GM18520 (cell line): Measurements from ENCODE around the gene A2M.
"Not testable (repeated sequence)": the region's sequence is repeated elsewhere in the genome, so short reads cannot be mapped to it uniquely, and the experiment has no call there.

ENCODE experiments used
- ATAC-seq: cut with Tn5 transposase; IDR thresholded peaks from one replicate; pipeline ENCODE4 v1.9.1; 2021; ENCODE audit not compliant: unreplicated experiment

The A2M gene

DNA sequence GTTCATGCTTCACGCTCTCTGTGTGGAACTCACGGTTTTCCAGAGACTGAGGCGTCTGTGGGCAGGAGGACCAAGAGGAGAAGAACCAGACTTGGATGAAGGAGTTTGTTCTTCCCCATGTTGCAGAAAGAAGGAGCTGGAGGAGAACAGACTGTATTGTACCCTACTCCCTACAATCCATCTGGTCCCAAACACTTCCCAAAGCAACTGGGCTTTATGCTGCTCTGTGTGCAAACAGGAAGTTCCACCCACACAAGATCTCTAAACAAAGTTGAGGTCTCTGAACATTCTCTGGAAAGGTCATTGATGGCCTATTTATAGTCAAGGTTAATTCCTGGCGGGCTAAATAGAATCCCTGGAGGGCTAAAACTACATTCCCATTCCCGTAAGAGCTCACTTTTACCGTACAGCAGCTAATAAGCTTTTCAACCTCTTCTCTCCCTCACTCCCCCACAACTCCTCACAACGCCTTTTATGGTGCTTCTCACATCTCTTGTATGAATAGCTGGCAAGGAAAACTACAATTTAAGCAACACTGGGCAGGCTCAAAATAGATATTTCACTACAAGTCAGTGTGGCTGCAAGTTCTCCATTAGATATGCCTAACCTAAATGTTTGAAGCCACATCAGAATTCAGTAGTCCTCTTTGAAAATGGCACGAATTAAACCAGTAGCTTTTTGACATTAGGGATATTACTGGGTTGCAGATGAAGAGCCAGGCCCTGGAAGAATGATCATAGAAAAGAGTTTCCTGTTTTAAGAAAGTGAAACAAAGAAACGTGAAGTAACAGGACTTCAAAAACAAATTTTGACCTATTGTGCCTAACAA, at the start of gene A2M:
Gene A2M (minus strand): TSS at position 189 of the 829 bp plus-strand sequence. CDS start 70 bp downstream, at position 119.
- ATAC-seq: no peak

DNA sequence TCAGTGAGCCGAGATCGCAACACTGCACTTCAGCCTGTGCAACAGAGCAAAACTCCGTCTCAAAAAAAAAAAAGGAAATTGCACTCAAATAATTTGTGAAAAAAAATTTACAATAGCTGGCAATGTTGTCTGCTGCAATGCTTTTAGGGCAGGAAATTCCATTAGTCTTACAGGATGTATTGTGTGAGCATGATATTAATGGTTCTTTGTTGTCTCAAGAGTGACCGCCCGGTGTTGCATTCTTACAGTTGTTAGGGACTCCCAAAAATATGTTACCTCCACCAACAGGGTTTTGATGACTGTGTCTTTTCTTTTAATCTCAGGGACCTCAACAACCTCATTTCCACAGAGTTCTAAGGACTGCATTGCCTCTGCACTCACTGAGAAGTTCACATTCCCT, 47.7 kb upstream of the A2M start:
- no peak for ATAC-seq

DNA sequence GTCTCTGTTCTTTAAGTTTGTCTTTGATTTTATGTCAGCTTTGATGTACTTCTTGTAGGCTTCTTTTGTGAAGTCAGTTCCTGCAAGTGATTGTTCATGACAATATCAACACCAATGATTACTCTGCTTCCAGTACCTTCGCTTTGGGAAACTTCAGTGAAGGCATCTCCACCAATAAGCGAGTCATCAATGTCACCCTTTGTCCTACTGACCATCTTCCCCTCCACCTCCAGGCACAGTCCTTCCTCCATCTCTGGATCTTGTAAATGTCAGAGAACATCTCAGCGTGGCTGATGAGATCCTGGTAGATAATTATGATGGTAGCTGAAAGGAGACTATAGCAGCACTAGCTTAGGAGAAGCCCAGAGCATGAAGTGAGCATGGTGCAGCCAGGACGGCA, 40.4 kb upstream of the A2M start:
- ATAC-seq: no peak

DNA sequence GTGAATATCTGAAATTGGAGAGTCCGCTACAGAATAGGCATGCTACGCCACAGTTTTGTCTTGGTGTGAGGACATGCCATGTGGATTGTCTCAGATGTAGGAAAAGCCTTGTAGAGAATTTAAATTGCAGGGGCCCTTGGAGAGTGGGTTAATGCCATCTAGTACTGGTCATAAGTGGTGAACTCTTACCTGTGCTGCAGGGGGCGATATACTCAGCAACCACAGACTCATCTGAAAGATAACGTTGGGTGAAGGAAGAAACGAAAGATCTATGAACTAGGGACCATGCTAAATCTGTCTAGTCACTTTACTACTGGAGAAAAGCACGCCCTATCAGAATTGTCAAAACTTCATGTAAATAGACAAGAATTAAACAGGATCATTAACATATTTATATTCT, 33.7 kb upstream of the A2M start:
- no peak for ATAC-seq

DNA sequence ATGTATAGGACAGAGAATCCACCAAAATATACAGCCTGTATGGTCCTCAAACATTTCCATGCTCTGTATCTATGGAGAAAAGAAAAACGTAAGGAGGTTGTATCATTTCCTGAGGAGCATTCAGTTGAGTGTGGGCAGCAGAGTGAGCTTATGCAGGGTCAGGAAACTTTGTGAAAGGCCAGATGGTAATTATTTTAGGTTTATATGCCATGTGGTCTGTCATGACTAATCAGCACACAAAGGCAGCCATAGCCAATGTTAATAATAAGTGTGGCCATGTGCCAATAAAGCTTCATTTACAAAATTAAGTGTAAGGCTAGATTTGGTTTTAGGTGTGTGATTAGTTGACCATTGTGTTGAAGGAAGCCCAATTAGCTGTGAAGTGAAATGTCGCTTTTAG, 33.2 kb upstream of the A2M start:
- ATAC-seq: no peak

DNA sequence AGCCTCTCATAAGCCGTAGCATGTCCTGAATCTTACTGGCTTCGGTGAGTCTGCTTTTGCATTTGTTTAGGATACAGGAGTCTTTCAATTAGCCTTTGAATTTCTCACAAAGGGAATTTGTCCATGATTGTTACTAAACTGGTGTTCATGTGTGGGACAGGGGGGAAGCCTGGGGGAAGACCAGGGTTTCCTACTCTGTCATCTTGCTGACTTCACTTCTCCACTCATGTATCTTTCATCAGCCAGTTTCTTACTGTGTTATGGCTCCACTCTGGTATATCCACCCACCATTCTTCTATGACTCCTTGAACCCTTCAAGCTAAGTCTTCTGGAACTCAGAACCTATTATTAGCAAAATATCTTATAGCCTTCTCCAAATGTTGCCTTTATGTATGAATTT, 31.7 kb upstream of the A2M start:
- no peak for ATAC-seq

DNA sequence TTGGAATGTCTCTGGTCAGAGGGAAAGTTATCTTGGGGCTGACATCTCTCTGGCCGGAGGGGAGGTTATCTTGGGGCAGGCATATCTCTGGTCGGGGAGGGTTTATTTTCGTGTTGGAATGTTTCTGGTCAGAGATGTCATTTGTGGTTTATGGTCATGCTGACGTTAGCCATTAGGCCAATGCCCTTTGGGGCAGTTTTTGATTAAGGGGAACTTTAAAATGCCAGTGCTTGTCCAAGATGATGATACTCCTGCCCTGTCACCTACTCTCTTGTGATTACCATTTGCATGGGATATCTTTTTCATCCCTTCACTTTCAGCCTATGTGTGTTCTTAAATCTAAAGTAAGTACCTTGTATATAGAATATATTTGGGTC, 29.0 kb upstream of the A2M start:
- ATAC-seq: no peak

DNA sequence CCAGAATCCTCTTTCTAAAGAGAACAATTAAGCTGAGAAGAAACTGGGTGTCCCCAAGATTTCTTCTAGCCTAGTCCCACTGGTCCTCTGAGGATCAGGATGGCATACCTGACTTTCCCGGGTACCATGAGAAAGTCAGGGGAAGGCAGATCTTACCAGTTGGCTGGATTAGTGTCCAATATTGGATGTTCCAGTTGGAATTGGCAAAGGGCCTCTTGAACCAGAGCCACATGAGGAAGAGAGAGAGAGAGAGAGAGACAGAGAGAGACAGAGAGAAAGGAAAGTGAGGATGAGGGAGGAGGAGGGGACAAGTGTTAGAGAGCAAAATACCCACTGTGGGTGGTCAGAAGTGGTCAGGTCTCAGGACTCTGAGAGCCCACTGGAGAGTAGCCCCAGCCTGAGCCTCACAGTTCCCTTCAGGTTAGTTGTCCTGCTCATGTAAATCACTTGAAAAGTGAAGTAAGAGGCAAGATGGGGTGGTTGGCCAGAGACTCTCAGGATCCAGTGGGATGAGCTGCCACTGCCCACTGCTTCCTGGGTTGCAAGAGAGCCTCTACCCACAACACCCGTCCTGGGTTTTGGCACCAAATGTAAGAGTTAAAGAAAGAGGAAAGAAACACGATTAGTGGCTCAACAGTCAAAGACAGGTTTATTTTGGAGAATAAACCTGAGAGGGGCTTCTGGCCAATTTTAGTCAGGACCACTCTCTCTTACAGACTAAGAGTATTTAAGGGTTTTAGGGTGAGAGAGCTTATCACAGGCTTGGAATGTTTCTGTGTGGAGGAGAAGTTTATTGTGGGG, 28.4 kb upstream of the A2M start:
- ATAC-seq: no peak

DNA sequence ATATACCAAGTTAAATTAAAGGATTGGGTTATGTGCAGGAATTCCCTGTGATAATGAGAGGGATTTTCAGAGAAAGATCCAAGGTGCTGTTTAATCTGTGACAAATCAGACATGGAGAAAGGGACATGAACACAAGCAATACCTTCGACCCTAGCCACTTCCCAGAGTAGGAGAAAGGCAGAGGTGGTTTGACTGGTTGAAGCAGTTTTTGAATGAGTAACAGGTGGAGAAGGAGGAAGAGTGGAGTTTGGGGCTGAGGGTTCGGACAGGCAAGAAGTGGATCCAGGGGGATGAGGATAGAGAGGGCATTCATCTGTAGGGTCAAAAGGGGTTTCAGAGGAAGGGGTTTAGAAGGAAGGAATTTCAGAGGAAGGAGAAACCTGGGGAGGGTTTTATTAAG, 27.4 kb upstream of the A2M start:
- no peak for ATAC-seq

DNA sequence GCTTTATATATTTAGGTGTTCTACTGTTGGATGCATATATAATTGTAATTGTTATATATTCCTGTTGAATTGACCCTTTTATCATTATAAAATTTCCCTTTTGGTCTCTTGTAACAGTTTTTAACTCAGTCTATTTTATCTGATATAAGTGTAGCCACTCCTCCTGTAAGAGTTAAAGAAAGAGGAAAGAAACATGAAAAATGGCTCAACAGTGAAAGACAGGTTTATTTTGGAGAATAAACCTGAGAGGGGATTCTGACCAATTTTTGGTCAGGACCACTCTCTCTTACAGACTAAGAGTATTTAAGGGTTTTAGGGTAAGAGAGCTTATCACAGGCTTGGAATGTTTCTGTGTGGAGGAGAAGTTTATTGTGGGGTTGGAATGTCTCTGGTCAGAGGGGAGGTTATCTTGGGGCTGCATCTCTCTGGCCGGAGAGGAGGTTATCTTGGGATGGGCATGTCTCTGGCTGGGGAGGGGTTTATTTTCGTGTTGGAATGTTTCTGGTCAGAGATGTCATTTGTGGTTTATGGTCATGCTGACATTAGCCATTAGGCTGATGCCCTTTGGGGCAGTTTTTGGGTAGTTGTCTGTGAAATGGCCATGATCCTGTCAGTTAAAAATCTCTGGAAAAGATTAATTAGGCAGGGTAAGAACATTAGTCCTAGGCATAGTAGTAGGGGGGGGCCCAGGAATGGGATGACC, 24.0 kb upstream of the A2M start:
- not testable (repeated sequence) for ATAC-seq

DNA sequence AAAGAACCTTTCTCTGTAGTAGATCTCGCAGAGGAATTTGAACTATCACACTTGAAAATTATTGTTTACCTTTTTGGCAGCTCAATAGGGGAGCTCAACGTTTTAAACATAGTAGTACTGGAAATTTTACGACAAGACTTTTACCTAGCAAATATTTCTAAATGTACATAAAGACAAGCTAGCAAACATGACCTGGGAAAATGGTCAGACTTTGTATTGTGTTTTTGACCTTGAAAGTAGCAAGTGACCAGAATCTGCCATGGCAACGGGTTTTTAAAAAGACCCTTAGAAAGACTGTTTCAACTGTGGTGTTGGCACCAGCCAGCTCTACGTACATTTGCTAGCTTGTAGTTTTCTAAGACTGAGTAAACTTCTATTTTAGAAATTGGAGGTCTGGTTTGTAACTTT, 20.2 kb upstream of the A2M start:
- ATAC-seq: no peak

DNA sequence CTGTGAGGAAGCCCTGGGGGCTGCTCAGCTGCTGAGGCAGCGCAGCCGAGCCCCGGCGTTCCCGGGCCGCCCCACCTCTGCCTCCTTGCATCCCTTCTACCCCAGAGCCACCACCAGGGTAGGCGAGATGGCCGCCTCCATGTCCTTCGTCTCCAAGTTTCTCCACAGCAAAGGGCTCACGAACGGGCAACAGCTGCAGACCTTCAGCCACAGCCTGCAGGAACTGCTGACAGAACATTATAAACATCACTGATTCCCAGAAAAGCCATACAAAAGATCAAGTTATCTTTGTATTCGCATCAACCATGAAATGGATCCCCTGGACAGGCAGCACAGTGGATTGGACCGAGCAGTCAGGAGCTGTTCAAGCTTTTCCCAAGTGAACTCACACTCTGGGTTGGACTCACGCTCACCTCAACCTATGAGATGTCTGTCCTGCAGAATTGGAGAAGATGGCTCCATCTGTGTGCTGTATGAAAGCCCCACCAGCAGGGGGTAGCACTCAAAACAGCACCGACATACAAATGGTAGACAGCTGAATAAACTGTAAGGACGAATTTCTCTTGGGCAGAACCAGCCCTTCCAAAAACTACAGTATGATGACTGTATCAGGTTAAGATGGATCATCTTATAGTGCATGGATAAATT, 19.4 kb upstream of the A2M start:
- ATAC-seq: no peak

DNA sequence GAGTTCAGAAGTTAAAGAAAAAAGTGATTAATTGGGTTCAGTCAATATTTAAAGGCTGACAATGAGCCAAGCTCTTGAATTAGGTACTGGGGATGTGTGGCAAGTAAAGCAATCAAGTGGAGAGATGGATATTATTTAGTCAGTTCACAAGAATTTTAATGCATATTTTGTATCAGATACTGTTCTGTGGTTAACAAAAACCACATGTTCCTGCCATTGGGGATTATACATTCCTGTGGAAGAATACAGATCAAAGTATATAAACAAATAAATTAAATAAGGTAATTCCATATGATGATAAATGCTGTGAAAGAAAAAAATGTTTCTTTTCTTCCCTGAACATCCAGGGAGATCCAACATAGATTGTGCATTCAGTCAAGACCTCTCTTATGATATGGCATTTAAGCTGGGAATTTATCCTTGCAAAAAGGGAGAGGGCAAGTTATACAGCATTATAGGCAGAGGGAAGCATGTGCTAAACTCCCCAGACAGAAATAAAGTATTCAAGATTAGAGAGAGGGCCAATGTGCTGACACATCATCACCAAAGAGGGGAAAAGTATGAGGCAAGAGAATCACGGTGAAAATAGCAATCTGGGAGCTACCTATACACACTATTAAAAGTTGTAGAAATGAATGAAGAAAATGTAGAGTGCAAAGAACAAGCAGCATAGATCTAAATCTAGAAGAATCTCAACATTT, 17.6 kb upstream of the A2M start:
- ATAC-seq: no peak

DNA sequence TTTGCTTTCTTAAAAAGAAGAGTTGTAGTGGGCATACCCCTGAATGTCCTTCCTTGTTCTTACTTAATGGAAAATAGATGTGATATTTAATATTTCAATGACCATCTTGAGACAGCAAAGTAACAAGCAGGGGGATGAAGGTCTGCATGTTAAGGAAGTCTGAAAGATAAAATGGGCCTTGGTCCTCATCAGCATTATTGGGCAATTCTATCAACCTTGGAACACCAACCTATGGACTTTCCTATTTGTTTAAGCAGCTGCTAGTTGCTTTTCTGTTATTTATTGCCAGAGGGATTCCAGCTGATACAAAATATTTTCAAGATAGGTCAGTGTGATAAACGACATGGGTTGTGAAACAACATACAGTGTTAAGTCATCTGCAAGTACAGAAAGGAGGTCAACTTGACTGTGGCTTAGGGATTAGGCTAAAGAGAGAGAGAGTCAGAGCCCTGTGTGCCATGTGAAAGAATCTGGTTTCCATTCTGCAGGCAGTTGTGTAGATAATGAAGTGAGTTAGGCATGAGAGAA, 16.4 kb upstream of the A2M start:
- ATAC-seq: no peak

DNA sequence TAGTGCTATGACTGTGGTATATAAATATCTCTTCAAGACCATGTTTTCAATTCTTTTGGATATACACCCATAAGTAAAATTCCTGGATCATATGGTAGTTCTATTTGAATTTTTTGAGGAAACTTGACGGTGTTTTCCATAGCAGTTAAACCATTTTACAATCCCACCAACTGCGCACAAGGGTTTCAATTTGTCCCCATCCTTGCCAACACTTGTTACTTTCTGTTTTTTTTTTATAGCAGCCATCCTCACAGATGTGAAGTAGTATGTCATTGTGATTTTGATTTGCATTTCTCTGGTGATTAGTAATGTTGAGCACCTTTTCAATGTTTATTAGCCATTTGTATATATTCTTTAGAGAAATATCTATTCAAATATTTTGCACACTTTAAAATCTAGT, 14.5 kb upstream of the A2M start:
- no peak for ATAC-seq

DNA sequence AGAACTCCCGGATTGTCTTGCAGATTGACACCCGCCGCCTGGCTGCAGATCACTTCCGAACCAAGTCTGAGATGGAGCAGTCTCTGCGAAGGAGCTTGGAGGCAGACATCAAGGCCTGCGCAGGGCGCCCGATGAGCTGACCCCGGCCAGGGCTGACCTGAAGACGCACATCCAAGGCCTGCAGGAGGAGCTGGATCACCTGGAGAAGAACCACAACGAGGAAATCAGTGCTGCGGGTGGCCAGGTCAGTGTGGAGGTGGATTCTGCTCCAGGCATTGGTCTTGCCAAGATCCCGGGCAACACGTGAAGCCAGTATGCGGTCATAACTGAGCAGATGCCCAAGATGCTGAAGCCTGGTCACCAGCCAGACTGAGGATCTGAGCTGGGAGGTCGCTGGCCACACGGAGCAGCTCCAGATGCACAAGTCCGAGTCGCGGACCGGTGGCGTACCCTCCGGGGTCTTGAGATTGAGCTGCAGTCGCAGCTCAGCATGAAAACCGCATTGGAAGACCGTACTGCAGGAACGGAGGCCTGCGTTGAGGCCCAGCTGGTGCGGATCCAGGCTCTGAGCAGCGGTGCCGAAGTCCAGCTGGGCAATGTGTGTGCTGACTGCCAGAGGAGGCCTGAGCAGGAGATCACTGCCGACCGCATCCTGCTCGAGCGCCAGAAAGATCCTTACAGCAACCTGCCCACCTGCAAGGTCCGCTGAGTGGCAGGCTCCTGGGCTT, 12.4 kb upstream of the A2M start:
- ATAC-seq: no peak

DNA sequence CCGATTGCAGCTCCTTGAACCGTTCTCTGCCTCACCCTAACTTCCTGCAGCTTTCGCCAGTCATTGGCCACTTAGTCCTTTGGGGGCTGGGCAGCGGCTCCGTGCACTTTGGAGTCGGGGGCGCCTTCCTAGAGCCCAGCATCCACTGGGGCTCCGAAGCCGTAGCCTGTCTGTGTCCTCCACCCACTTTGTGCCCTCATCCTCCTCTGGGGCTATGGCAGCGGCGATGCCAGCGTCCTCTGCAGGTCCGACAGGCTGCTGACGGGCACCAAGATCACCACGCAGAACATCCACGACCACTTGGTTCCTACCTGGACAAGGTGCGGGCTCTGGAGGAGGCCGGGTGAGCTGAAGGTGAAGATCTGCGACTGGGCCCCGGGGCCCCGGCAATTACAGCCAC, 11.8 kb upstream of the A2M start:
- no peak for ATAC-seq

DNA sequence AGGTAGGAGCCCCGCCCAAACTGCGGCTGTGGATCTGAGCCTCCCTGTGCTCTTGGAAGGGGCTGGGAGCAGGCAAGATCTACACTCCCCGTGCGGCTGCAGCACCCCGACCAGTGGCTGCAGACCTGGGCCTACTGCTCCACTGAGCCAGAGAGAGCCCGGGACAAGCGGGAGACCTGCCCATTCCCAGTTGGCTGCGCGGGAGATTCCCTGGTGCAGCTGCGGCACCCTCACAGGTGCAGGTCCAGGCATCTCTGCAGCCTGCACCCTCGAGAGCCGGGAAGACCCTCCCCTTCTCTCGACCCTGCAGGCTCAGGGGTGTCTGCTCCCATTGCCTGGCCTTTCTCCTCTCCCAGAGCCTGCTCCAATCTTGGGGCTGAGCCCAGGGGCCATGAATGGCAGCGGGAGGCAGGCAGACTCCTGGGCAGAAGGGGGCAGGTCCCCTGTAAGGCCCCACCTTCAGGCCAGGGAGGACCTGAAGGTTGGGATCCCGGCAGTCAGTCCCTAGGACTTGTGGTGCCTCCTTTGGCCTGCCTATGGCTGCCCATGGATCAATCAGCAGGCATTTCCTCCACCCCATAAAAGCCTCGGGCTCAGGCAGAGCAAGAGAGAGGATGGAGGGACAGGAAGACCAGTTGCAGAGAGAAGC, 8.8 kb upstream of the A2M start:
- ATAC-seq: no peak

DNA sequence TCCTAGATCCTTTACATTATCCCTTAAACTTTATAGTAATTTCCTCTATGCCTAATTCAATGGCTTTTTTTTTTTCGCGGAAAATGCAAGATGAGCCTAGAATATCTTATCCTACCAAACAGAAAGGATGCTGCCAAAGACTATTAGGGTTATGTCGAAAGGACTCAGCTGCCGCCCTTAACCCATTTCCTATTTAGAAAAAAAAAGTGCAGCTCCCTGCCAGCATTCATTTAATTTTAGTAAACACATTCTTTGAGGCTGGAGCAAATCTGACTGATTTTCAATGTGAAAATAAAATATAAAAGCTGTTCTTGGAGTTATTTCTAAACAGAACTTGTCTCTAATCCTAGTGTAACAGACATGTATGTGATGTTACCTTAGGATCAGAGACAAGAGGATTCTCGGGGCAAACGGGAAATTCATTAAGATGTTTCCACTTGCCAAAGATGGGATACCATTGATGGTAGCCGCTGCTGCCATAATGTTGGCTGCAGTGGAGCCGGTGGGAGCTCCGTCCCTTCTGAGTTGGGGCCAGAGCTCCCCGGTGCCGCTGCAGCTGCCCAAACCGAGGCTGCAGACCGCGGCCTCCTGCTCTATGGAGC, 8.2 kb upstream of the A2M start:
- ATAC-seq: no peak
